ENCODE measurements around the gene PPAN.

- TF ChIP-seq REST (tag by site-specific recombination; IDR thresholded peaks at IDR 0.05) (no peak), IKZF3 (tag by site-specific recombination; IDR thresholded peaks at IDR 0.05) (no peak), ZNF792 (tag by site-specific recombination; IDR thresholded peaks at IDR 0.05) (no peak), ZNF10 (tag by site-specific recombination; IDR thresholded peaks at IDR 0.05) (no peak), ZNF501 (tag by site-specific recombination; IDR thresholded peaks at IDR 0.05) (no peak), CTCF (tag by site-specific recombination; IDR thresholded peaks at IDR 0.05) (no peak), ZNF354C (tag by site-specific recombination; IDR thresholded peaks at IDR 0.05; ENCODE audit: borderline replicate concordance, low read depth) (no peak), HIC1 (tag by site-specific recombination; IDR thresholded peaks at IDR 0.05) (no peak), ELK4 (IDR thresholded peaks at IDR 0.05; ENCODE audit: borderline replicate concordance, low read depth, low read length) (no peak), SP2 (tag by site-specific recombination; IDR thresholded peaks at IDR 0.05) (no peak)
These were observed 10.9 kb downstream of the PPAN start for GRCh38 chr19:10116866-10117616.
